SJCRH30 (cell line): ENCODE results near the gene C19orf12. TPM values are rescaled to one million over a fixed set of nuclear protein-coding genes. Genes with fewer than 3 reads are reported as not detected.

Experiments used
- DNase-seq, 2 experiments: peaks; one replicate each; pipeline ENCODE4 v3.0.0-alpha.2; 2015 to 2020
- H3K27ac ChIP-seq: fragments of 250-450 bp; sonication (Bioruptor Pico); 2 replicates; pipeline ENCODE4 v1.5.1; 2020; ENCODE audit warnings: mild to moderate bottlenecking, moderate library complexity
- H3K27me3 ChIP-seq: fragments of 250-450 bp; sonication (Bioruptor Pico); 2 replicates; pipeline ENCODE4 v1.5.1; 2020; ENCODE audit warnings: mild to moderate bottlenecking, moderate library complexity
- H3K36me3 ChIP-seq: fragments of 250-450 bp; sonication (Bioruptor Pico); 2 replicates; pipeline ENCODE4 v1.5.1; 2020; ENCODE audit warnings: mild to moderate bottlenecking, moderate library complexity
- H3K4me1 ChIP-seq: fragments of 250-450 bp; sonication (Bioruptor Pico); 2 replicates; pipeline ENCODE4 v1.5.1; 2020; ENCODE audit warnings: mild to moderate bottlenecking, moderate library complexity
- H3K4me3 ChIP-seq: fragments of 250-450 bp; sonication (Bioruptor Pico); 2 replicates; pipeline ENCODE4 v1.5.1; 2020; ENCODE audit warnings: mild to moderate bottlenecking, moderate library complexity
- H3K9me3 ChIP-seq: fragments of 250-450 bp; sonication (Bioruptor Pico); replicated peaks from 2 replicates; pipeline ENCODE4 v1.5.1; 2020; ENCODE audit warnings: mild to moderate bottlenecking, moderate library complexity
- total RNA-seq: library from RNA; depleted of rRNA; stranded (reverse); fragments of >200 nt; shearing (Covaris generic); gene quantifications from 2 replicates; pipeline ENCODE4 v1.2.3, GENCODE V29; 2014

The C19orf12 gene
- total RNA-seq, 1 experiment from 2014 or later, result 26.4 TPM

GRCh38 chr19:29668746-29669609, 46.1 kb downstream of the C19orf12 start:
- no peaks in the 10 kb centered on the region for H3K9me3 ChIP-seq
- no peaks in the 10 kb centered on the region for H3K36me3 ChIP-seq
- no peak overlapping the region for H3K4me3 ChIP-seq
- no peaks in the 10 kb centered on the region; the same call in 1 of the 2 replicates for H3K27me3 ChIP-seq
- peaks cover 6% of the 10 kb centered on the region for H3K4me1 ChIP-seq
- no peak for DNase-seq
- no peak overlapping the region for H3K27ac ChIP-seq

DNA sequence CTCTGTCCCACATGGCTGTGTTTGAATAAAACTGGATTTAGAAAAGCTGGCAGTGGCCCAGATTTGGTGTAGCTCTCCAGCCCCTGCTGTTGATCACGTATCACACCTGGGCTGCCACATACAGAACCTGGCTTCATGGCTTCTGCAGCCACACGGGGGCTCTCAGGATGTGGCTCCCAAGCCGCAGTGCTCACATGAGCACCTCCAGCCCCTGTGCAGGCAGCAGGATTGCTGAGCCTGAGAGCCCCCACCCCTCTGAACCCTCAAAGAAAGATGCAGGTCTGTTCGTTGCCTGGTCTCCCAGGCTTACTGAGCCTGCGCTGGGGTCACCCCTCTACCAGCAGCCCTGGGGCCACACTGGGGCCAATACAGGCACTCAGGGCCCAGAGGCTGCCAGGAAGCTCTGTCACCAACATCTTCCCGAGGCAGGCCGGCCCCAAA, 47.1 kb downstream of the C19orf12 start:
- Histone ChIP-seq H3K4me3 (no peak overlapping the region), H3K36me3 (no peaks in the 10 kb centered on the region), H3K4me1 (peaks cover 10% of the 10 kb centered on the region), H3K27ac (no peak overlapping the region), H3K9me3 (no peaks in the 10 kb centered on the region), H3K27me3 (no peaks in the 10 kb centered on the region; the same call in 1 of the 2 replicates)
- no peak for DNase-seq

- H3K27ac ChIP-seq, result no peak overlapping the region
- DNase-seq, result no peak
- no peak overlapping the region for H3K4me3 ChIP-seq
- no peaks in the 10 kb centered on the region; the same call in 1 of the 2 replicates for H3K27me3 ChIP-seq
- no peaks in the 10 kb centered on the region for H3K9me3 ChIP-seq
- peaks cover 12% of the 10 kb centered on the region for H3K4me1 ChIP-seq
- no peaks in the 10 kb centered on the region for H3K36me3 ChIP-seq
Measured at GRCh38 chr19:29667387-29667783, 47.7 kb downstream of the C19orf12 start.

- Histone ChIP-seq H3K27ac (no peak overlapping the region), H3K9me3 (no peaks in the 10 kb centered on the region), H3K36me3 (no peaks in the 10 kb centered on the region), H3K4me3 (peak overlapping the region; percentile 67), H3K4me1 (peaks cover 18% of the 10 kb centered on the region), H3K27me3 (no peaks in the 10 kb centered on the region; the same call in 1 of the 2 replicates)
- peak; percentile 53 to 60 for DNase-seq
Measured at GRCh38 chr19:29666578-29667386, 48.3 kb downstream of the C19orf12 start.

GRCh38 chr19:29665826-29666577, 49.1 kb downstream of the C19orf12 start:
- no peak overlapping the region for H3K27ac ChIP-seq
- peak overlapping the region; percentile 67 for H3K4me3 ChIP-seq
- no peaks in the 10 kb centered on the region; the same call in 1 of the 2 replicates for H3K27me3 ChIP-seq
- H3K9me3 ChIP-seq, result no peaks in the 10 kb centered on the region
- peaks cover 21% of the 10 kb centered on the region for H3K4me1 ChIP-seq
- H3K36me3 ChIP-seq, result no peaks in the 10 kb centered on the region
- DNase-seq, result peak in 1 of 2 experiments; percentile 45

DNA sequence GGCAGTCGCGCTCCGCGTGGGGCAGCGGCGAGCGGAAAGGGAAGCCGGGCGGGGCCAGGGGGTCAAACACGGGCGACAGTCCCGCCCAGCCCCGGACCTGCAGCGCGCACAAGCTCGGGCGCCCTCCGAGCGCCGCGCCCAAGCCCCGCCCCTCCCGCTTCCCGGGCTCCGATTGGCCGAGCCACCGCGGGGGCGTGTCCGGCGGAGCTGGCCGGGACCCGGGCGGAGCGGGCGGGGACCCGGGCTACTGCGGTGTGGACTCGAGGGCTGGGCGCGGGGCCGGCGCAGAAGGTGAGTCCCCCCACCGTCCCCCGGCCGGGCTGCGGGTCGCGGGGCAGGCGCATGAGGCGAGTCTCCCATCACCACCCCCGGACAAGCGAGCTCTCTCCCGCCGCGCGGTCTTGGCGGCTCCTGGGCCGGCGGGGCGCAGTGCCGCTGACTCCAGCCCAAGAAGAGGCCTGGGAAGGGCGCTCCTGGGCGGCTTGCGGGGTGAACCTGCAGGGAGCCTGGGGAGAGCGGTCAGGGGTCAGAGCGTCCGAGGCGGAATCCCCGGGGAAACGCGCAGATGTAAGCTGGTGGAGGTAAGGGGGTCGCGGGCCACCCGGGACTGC, 49.7 kb downstream of the C19orf12 start, which contains the start of gene PLEKHF1:
TSS of gene PLEKHF1 (plus strand) at position 247 of the 611 bp plus-strand sequence. CDS start 8,379 bp downstream, outside the sequence.
- Histone ChIP-seq H3K9me3 (no peaks in the 10 kb centered on the region), H3K4me1 (peaks cover 21% of the 10 kb centered on the region), H3K36me3 (no peaks in the 10 kb centered on the region), H3K27ac (no peak within 1 kb of the TSS), H3K4me3 (peak within 1 kb of the TSS; percentile 67), H3K27me3 (no peaks in the 10 kb centered on the region; the same call in 1 of the 2 replicates)
- DNase-seq, result peak; percentile 77 to 83

GRCh38 chr19:29664753-29665214, 50.3 kb downstream of the C19orf12 start:
- Histone ChIP-seq H3K4me3 (peak overlapping the region; percentile 67), H3K27me3 (no peaks in the 10 kb centered on the region; the same call in 1 of the 2 replicates), H3K36me3 (no peaks in the 10 kb centered on the region), H3K9me3 (no peaks in the 10 kb centered on the region), H3K4me1 (peaks cover 21% of the 10 kb centered on the region), H3K27ac (no peak overlapping the region)
- DNase-seq, result no peak

GRCh38 chr19:29663861-29664752, 51.0 kb downstream of the C19orf12 start:
- Histone ChIP-seq H3K4me3 (no peak overlapping the region), H3K4me1 (peaks cover 21% of the 10 kb centered on the region), H3K36me3 (no peaks in the 10 kb centered on the region), H3K27ac (no peak overlapping the region), H3K9me3 (no peaks in the 10 kb centered on the region), H3K27me3 (no peaks in the 10 kb centered on the region; the same call in 1 of the 2 replicates)
- DNase-seq, result no peak

GRCh38 chr19:29662604-29663404, 52.3 kb downstream of the C19orf12 start:
- Histone ChIP-seq H3K9me3 (no peaks in the 10 kb centered on the region), H3K27ac (peak overlapping the region; percentile 46), H3K36me3 (no peaks in the 10 kb centered on the region), H3K4me3 (peak overlapping the region; percentile 22), H3K27me3 (no peaks in the 10 kb centered on the region; the same call in 1 of the 2 replicates), H3K4me1 (peaks cover 21% of the 10 kb centered on the region)
- peak; percentile 80 to 84 for DNase-seq

GRCh38 chr19:29662278-29662603, 52.8 kb downstream of the C19orf12 start:
- H3K4me3 ChIP-seq, result peak overlapping the region; percentile 22
- no peaks in the 10 kb centered on the region; the same call in 1 of the 2 replicates for H3K27me3 ChIP-seq

DNA sequence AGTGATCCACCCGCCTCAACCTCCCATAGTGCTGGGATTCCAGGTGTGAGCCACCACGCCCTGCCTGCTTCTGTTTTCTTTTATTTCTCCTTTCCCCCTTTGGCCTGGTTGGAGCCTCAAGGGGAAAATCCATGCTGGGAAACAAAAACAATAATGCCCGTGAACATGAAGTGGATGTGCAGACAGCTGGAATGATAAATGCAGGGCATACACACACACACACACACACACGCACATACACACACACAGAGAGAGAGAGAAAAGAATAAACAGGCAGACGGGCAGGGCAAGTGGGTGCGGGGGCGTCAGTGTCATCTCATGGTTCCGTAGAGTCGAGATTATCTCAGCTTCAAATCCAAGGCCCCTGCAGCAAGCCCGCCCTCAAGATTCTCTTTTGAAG, 54.2 kb downstream of the C19orf12 start:
- no peak for DNase-seq
- no peaks in the 10 kb centered on the region for H3K9me3 ChIP-seq
- H3K4me3 ChIP-seq, result no peak overlapping the region
- H3K36me3 ChIP-seq, result no peaks in the 10 kb centered on the region
- 0 out of 2 replicates have a peak, but pooled peaks cover under 1% of the 10 kb centered on the region for H3K27me3 ChIP-seq
- H3K4me1 ChIP-seq, result peaks cover 15% of the 10 kb centered on the region
- H3K27ac ChIP-seq, result no peak overlapping the region

More at GRCh38 chr19:29662278-29662603, 52.8 kb downstream of the C19orf12 start:
- no peak for DNase-seq
- Histone ChIP-seq H3K4me1 (peaks cover 21% of the 10 kb centered on the region), H3K27ac (peak overlapping the region; percentile 46), H3K36me3 (no peaks in the 10 kb centered on the region), H3K9me3 (no peaks in the 10 kb centered on the region)

DNA sequence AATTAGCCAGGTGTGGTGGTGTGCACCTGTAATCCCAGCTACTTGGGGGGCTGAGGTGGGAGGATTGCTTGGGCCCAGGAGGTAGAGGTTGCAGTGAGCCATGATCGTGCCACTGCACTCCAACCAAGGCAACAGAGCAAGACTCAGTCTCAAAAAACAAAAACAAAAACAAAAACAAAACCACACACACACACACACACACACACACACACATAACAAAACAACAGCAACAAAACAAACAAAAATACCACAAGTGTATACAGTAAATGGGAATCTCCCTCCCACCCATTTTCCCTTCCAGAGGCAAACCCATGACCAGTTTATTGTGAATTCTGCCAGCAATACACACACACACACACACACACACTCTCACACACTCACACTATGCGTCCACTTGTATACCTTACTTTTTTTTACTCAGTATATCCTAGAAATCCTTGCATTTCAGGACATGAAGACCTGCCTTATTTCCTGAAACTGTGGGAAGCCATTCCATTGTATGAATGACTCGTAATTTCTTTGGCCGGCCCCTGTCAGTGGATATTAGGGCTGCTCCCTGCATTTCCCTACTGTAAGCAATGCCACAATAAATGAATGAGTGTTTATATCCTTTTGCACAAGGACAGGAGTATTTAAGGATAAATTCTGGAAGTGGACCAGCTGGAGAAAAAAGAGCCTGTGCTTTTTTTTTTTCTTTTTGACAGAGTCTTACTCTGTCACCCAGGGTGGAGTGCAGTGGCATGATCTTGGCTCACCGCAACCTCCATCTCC, 56.7 kb downstream of the C19orf12 start:
- Histone ChIP-seq H3K27ac (no peak overlapping the region), H3K36me3 (no peaks in the 10 kb centered on the region), H3K4me1 (peaks cover 15% of the 10 kb centered on the region), H3K4me3 (no peak overlapping the region), H3K27me3 (0 out of 2 replicates have a peak, but pooled peaks cover 3% of the 10 kb centered on the region), H3K9me3 (peaks cover 6% of the 10 kb centered on the region; the same call in 1 of the 2 replicates)
- no peak for DNase-seq
